DMS153 treated with DMSO at 0.1 percent for 48 hours (cell line): ENCODE results near the gene KIAA1328.
"Not testable (repeated sequence)": the region's sequence is repeated elsewhere in the genome, so short reads cannot be mapped to it uniquely, and the experiment has no call there.

Experiments
- DNase-seq: peaks from one replicate; lab custom pipeline; 2025; ENCODE audit not compliant: unreplicated experiment; lab: John Stamatoyannopoulos, UW

The KIAA1328 gene

DNA sequence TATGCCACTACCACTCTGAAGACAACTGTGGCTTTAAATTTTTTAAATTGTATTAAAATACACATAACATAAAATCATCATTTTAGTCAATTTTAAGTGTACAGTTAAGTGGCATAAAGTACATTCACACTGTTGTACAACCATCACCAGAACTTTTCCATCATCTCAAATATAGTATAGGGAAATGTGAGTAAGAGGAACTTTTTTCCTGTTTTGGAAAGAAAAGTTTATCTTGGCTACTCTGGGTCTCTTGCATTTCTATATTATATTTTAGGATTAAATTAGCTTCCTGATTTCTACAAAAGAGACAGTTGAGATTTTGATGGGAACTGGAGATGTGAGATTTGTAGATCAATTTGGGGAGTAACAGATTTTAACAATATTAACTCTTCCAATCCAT is 3.4 kb upstream of the KIAA1328 start:
- DNase-seq = no peak

DNA sequence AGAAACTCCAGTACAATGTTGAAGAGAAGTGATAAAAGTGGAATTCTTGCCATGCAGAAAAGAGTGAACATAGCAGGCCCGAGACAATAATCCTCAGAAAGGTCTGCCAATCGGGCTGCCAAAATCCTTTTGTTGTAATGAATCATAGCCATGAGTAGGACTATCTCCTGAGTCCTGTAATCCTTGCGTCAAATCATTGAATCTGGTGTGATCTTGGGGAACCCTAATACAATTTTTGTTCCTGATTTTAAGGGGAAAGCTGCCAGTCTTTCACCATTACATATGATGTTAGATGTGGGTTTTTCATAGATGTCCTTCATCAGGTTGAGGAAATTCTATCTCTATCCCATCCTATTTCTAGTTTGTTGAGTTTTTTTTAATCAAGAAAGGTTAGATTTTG is 2.4 kb upstream of the KIAA1328 start:
- DNase-seq = no peak

GRCh38 chr18:36828157-36828629 is 734 bp upstream of the KIAA1328 start:
- DNase-seq = peak; percentile 26

DNA sequence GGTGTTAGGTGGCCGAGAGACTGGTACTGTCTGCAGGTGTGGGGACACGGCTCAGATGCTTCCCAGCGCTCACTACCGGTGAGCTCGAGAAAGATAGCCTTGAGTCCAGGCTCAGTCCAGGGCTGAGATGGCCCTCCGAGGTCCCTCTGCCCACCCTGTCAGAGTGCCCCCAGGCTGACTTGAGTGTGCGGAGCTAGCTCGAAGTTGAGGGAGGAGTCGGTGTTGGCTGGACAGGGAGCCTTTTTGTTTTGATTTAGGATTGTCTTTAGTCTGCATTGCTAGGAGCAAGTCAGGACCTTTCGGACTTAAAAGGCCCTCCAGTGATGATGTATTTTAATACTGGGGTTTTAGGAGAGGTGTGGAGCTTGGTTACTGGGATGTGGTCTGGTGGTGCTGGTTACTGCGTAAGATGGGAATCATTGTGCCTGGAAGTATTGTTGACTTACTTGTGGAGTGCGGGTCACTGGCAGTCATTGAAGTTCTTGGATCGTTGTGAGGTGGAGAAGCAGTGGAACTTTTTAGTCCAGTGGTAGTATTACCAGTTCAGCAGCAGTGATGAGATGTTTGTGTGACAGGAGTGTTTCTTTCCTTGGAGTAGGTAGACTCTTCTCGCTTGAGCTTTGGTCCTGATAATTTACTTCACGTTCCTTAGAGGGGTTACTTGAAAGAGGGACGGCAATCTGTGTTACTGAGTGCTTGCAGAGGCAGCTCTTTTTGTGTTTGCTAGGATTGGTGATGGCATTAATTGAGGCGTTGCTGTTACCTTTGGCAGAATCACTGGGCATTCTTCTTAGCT is 633 bp downstream of the KIAA1328 start:
- no peak for DNase-seq

- DNase-seq = no peak
Measured at GRCh38 chr18:36830158-36830495, 1.2 kb downstream of the KIAA1328 start.

- no peak for DNase-seq
Measured at GRCh38 chr18:36831139-36831538, 2.2 kb downstream of the KIAA1328 start.

GRCh38 chr18:36833120-36833519 is 4.2 kb downstream of the KIAA1328 start:
- no peak for DNase-seq

GRCh38 chr18:36835927-36836326 is 7.0 kb downstream of the KIAA1328 start:
- no peak for DNase-seq

DNA sequence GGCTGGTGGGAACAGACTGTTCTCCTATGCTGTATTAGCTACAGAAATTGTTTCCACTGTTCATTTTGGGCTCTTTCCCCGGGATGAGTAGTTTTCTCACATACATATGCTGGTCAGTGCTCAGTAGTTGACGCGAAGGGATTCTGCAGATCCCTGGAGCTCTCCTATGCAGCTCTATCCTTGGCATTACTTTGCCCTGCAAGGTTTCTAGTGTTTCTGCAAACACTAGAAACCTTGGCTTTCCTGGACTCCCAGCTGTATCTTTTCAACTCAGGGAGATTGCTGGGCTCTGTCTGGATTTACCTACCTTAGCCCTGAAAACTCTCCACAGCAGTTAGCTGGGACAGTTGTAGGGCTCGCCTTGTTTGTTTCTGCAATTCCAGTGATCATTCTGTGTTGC is 10.9 kb downstream of the KIAA1328 start:
- no peak for DNase-seq

- no peak for DNase-seq
Measured at GRCh38 chr18:36843199-36843598, 14.3 kb downstream of the KIAA1328 start.

DNA sequence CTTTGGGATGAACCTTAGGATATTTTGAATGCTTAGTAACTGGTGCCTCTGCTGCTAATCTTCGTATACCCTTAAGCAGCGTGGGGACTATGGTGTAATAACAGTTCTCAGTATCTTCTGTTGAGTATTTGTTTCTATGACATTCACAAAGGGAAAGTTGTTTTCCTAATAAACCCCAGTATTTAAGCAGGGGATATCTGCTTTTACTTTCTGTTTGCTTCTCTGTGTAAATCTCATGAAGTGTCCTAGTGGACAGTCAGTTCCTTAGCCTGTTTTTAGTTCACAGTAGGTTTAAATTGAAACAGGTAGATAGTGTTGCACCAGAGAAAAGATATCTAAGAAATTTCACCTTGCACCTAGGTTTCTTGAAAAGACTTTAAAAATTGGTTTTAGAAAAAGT is 14.9 kb downstream of the KIAA1328 start:
- no peak for DNase-seq

DNA sequence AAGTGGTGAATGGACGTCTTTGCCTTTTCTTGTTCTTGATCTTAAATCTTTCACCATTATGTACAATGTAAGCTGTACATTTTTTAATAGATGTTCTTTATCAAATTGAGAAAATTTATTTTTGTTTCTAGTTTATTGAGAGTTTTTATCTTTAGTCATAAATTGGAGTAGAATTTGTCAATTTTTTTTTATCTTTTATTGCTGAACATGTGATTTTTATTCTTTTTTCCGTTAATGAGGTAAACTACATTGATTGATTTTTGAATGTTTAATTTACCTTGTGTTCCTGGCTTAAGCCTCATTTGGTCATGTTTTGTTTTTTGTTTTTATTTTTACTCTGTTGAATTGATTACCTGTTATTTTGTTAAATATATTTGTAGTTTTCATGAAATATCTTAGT is 19.7 kb downstream of the KIAA1328 start:
- DNase-seq = no peak

- no peak for DNase-seq
Measured at GRCh38 chr18:36849288-36850006, 20.5 kb downstream of the KIAA1328 start.

- DNase-seq = no peak
Measured at GRCh38 chr18:36850527-36851201, 21.7 kb downstream of the KIAA1328 start.

DNA sequence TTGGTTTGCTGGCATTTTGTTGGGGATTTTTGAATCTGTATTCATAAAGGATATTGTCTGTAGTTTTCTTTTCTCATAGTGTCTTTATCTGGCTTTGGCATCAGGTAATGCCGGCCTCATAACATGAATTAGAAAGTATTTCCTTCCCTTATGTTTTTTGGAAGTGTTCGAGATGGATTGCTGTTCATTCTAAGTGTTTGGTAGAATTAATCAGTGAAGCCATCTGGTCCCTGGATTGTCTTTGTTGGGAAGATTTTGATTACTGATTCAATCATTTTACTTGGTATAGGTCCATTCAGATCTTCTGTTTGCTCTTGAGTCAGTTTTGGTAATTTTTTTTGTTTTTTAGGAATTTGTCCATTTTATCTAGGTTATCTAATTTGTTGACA is 22.3 kb downstream of the KIAA1328 start:
- no peak for DNase-seq

GRCh38 chr18:36856815-36857214 is 27.9 kb downstream of the KIAA1328 start:
- no peak for DNase-seq

- DNase-seq = no peak
Measured at GRCh38 chr18:36862182-36862581, 33.3 kb downstream of the KIAA1328 start.

- DNase-seq = no peak
Measured at GRCh38 chr18:36867056-36867455, 38.1 kb downstream of the KIAA1328 start.

DNA sequence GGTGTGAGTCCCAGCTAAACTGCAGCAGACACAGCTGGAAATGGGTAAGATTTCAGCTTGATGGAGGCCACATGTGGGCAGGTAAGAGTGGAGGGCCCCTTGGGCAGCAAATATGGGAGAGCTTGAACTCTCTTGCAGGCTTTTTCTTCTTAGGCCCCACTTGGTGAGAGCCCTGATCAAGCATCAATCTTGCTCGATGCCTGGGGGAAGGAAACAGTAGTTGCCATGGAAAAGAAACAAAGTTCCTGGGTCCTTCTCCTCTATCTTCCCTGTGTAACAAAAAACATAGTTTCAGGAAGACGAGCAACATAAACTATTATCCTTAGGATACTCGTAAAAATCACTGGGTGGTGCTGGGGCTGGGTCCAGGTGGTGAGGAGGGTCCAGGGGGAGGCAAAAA is 42.9 kb downstream of the KIAA1328 start:
- no peak for DNase-seq

- DNase-seq = no peak
Measured at GRCh38 chr18:36872329-36872728, 43.4 kb downstream of the KIAA1328 start.

GRCh38 chr18:36873826-36874225 is 44.9 kb downstream of the KIAA1328 start:
- not testable (repeated sequence) for DNase-seq

GRCh38 chr18:36879796-36880195 is 50.9 kb downstream of the KIAA1328 start:
- not testable (repeated sequence) for DNase-seq
